GM19463 (cell line): Measurements from ENCODE around the gene CFAP46.
"Not testable (repeated sequence)": the region's sequence is repeated elsewhere in the genome, so short reads cannot be mapped to it uniquely, and the experiment has no call there.

Experiments used
- ATAC-seq: cut with Tn5 transposase; IDR thresholded peaks from one replicate; pipeline ENCODE4 v1.9.1; 2021; ENCODE audit warnings: mild to moderate bottlenecking, moderate library complexity; ENCODE audit not compliant: unreplicated experiment

Gene CFAP46

DNA sequence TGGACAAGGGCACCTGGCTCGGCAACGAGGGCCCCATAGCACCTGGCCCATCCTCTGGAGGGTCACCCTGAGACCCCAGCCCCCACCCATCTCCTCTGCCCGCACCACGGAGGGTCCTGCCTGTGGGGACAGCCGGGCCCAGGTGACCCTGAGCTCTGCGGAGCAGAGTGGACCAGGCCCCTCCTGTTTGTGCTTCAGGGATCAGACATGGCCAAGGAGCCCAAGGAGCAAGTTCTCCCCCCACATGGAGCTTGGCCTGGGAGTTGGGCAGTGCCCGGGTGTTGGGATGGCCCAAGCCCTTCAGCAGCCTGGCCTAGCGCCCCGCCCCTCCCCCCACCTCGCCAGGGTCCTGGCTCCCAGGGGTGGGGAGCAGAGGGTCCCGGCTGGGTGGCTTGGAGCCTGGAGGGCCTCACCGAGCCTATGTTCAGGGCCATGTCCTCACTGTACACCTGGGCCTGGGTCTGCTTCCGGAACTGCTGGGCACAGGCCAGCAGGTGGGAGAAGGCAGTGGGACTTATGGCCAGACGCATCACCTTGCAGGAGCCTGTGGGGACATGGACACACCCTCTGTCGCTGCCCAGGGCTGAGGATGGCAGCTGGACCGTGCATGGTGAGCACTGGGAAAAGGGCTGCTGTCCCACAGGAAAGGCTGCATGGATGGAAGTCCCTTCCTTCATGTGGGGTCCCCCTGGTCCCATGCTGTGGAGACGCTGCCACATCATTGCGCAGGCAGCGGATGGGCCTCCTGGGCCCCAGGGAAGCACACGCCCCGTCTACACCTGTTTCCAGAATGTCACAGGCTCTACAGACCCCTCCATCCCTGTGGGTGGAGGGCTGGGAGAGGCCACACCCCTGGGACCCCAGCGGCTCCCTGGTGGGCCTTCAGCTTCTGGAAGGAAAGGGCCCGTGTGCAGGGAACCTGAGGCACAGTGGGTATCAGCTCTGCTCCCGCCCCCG is 107.2 kb downstream of the CFAP46 start:
- ATAC-seq: no peak

DNA sequence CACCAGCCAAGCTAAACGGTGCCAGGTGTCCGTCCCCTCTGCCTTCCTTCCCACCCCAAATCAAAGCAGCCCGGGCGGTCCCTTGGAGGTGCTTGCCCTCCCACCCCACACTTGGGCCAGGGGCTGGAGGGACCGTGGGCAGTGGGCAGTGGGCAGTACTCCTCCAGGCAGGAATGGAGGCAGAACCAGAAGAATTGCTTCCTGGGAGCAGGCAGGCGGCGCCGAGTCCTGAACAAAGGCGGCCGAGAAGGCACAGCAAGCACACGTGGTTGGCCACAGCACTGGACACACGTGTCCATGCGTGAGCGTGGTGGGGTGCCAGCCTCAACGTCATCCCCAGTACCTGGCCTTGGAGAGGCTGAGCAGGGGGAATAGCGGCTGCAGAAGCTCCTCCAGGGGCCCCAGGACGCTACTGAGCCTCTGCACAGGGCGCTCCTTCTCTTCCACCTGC is 108.0 kb downstream of the CFAP46 start:
- no peak for ATAC-seq

DNA sequence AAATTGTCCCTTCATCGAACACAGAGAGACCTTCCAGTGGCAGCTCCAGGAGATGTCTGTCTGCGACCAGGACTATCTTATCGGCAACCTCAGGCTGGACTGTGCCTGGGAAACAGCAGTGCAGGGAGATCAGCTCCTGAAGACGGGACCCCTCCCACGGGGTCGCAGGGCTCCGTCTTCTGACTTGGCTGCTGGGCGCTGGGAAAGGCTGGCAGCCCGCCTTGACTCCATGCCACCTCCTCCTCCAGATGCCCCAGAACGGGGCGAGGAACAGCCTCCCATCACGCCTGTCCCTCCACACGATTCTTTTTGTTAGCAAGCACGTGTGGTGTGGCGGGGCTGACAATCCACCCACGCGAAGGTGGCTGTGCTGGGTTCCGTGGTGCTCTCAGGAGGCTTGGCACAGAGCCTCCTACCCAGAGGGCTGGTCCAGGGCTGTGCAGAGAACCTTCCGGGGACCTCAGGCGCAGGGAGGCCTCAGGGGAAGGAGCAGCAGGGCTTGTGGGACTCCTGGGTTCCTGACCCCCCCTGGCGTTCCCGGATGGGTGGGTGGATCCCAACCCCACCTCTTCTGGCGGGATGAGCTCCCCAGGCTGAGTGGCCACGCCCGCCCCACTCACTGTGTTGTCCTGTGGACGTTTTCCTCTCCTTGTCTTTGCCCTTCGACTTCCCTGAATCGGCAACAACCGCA is 108.8 kb downstream of the CFAP46 start:
- no peak for ATAC-seq

- no peak for ATAC-seq
These were observed 110.0 kb downstream of the CFAP46 start for GRCh38 chr10:132832186-132832969.

- no peak for ATAC-seq
These were observed 113.0 kb downstream of the CFAP46 start for GRCh38 chr10:132829403-132829802.

DNA sequence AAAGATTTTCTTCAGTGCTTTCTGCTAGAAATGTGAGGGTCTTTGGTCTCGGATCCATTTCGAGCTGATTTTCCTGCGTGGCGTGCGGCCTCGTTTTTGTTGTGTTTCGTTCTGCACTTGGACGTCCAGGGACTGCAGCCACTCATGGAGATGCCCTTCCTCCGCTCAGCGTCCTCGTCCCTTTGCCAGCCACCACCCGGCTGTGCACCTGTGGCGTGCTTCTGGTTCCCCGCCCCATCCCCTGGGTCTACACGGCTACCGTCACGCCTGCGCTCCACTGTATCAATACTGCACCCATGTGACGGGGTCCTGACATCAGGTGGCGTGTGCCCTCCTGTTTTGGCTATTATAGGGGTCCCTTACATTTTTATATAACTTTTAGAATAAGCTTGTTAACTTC is 113.7 kb downstream of the CFAP46 start:
- no peak for ATAC-seq

DNA sequence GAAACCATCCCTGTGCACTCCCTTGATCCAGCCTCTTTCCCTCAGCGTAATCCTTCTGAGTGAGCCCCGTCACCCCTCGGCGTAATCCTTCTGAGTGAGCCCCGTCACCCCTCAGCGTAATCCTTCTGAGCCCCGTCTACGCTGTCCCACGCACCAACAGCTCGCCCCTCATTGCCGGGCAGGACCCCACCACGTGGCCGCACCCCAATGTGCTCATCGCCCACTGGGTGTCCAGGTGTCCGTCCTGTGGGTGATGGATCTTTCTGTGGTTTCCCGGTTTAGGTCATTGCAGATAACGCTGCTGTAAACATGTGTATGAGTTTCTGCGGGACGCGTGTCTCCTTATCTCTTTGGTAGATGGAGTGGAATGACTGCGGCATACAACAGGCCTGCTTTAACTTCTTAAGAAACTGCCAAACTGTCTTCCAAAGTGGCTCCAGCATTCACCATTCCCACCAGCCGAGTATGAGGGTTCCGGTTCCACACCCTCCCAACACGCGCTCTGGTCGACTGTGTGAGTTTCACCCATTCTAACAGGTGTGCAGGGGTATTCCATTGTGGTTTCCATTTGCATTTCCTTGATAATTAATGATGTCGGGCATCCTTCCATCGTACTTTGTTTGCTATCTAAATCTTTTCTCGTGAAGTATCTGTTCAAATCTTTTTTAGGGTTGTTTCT is 114.4 kb downstream of the CFAP46 start:
- no peak for ATAC-seq

DNA sequence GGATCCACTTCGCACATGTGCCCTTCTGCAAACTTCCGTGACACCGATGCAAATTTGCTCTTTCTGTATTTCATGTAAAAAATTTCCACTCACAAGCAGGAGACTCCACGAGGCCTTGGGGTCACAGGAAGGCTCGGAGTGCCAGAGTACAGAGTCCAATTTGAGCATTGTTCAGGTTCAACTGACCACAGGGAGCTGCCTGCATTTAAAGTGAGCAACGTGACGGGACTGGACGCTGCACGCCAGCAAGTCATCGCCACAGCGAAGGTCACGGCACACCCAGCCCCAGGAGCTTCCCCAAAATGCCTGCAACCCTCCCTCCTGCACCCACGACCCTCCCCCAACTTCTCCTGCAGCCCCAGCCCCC is 115.0 kb downstream of the CFAP46 start:
- ATAC-seq: no peak

DNA sequence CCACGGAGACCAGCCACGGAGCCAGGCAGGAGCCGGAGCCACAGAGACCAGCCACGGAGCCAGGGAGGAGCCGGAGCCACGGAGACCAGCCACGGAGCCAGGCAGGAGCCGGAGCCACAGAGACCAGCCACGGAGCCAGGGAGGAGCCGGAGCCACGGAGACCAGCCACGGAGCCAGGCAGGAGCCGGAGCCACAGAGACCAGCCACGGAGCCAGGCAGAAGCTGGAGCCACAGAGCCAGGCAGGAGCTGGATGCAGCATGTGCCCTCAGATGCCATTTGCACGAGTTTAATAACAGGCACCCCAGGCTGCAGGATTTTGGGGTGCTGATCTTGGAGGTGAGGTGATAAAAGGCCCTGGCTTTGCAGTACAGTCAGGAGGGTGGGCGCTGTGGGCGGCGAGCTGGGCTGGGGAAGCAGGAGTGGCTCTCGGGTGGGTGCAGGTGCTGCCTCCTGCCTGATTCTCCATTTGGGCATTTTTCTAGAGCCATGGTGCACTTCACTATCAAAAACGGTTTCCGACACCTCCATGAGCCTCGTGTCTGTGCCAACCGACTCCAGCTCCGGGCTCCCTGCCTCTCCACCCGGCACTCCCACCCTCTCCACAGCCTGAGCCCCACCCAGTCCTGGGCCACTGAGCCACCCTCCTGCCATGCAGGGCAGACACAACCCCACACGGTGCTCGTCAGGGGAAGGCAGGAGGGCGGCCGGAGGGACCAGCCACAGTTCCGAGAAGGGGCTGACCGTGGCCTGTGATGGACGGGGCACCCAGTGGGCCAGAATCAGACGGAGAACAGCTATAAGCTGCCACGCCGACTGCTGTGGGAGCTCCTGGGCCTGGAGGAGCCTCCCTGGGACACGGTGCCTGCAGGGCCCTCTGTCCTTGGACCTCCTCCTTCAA is 115.6 kb downstream of the CFAP46 start:
- ATAC-seq: no peak

DNA sequence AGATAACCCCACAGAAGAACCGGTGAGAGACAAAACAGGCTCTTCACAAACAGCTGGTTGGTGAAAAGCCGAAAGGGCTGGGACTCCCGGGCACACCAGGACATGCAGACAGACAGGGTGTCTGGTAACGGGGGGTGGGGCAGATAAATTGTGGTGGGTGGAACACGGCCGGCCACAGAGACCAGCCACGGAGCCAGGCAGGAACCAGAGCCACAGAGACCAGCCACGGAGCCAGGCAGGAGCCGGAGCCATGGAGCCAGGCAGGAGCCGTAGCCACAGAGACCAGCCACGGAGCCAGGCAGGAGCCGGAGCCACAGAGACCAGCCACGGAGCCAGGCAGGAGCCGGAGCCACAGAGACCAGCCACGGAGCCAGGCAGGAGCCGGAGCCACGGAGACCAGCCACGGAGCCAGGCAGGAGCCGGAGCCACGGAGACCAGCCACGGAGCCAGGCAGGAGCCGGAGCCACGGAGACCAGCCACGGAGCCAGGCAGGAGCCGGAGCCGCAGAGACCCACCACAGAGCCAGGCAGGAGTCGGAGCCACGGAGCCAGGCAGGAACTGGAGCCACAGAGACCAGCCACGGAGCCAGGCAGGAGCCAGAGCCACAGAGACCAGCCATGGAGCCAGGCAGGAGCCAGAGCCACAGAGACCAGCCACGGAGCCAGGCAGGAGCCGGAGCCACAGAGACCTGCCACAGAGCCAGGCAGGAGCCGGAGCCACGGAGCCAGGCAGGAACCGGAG is 116.4 kb downstream of the CFAP46 start:
- not testable (repeated sequence) for ATAC-seq

- no peak for ATAC-seq
These were observed 122.3 kb downstream of the CFAP46 start for GRCh38 chr10:132820056-132820455.

GRCh38 chr10:132817701-132818211 is 124.6 kb downstream of the CFAP46 start:
- ATAC-seq: no peak

DNA sequence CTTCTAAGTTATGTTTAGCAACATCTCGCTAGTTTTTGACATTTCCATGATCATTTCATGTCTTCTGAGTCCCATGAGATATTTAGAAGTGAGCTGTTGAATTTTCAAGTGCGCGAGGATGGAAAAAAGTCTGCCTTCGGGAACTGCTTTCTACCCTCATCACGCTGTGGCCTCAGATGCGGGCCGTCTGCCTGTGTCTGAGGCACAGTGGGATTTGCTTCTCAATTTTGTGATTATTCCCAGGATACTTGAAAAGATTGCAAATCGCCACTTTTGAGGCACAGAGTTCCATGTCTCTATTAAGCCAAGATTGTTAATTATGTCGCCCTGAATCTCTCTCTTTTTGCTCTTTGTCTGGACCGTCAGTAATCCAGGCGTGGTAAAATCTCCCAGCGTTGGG is 125.7 kb downstream of the CFAP46 start:
- no peak for ATAC-seq

DNA sequence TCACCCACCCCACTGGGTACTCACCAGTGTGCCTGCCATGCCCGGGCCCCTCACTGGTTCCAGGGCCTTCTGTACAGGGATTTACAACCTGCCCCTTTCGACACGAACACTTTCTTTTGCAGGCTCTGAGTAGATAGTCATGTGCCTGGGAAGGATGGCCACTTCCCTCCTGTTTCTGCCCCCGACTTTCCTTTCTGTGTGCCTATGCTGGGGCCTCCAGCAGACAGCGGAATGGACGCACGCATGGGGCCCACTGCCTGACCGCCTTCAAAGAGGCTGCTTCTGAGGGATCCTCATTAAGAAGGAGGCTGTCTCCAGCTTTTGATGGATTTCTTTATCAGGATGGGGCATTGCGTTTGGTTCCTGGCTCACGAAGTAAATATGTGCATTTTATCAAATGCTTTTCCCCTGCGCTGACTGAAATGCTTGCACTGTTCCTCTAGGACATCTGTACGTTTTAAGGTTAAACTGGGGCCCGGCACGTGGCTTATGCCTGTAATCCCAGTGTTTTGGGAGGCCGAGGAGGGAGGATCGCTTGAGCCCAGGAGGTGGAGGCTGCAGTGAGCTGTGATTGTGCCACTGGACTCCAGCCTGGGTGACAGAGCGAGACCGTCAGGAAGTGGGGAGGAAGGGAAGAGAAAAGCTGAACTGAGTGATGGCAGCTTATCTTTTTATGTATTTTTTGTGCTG is 127.1 kb downstream of the CFAP46 start:
- no peak for ATAC-seq

DNA sequence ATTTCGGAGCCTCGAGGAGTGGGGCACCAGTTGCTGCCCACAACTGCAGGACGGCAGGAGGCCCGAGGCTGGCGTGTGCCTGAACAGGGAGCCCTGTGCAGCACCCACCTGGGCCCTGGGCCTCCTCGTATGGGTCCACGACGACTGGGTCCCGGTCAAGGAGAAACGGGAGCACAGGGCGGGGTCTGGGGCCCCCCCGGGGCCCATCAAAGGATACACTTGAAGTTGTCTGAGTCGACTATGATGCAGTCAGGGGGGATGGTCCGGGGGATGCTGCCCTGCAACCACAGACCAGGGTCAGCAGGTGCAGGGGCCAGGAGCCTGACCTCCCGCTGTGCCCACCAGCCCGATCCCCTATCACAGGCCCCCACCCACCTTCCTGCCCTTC is 127.9 kb downstream of the CFAP46 start:
- ATAC-seq: no peak

DNA sequence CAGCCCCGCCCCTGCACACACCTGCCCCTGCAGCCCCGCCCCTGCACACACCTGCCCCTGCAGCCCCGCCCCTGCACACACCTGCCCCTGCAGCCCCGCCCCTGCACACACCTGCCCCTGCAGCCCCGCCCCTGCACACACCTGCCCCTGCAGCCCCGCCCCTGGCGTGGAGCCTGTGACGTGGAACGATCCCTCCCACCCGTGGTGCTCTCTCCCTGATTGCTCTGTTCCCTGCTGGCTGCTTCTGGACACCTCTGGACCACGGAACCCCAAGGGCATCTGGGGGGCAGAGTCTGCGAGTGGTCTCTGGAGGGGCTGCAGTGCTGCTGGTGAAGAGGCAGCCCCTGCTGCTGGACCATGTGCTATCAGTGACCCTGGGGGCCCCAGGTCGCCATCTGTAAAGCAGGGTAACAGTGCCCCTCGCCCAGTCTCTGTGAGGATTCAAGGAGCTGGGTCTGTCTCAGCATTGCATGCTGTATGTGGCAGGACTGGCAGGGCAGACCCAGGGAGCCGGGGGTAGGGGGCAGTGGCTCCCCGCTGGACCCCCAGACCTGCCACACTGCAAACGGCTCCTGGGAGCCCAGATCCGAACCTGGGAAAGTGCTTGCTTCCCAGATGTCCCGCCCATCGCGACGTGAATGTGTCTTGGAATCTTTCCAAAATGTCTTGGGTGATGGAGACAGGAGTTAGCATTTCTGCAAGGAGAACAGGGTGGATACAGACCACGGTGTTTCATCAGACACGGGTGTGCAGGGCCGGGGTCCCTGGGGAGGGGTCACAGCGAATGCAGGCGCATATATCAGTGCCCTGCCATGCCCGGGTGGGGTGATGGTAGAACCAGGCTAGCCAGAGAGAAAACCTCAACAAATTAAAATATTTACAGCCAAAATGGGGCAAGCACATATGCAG is 128.6 kb downstream of the CFAP46 start:
- no peak for ATAC-seq

- no peak for ATAC-seq
These were observed 129.4 kb downstream of the CFAP46 start for GRCh38 chr10:132813001-132813401.
